Activated naive CD4-positive, alpha-beta T cell treated with anti-CD3 and anti-CD28 coated beads for 36 hours (primary cell): ENCODE measurements around the gene DIAPH2. TPM values are rescaled to one million over a fixed set of nuclear protein-coding genes. Genes with fewer than 3 reads are reported as not detected.

Source experiments
- CTCF ChIA-PET: fragments of 350-600 bp; sonication (Branson Sonifier 250); formaldehyde crosslinking; loops from one replicate; lab custom pipeline; 2021; ENCODE audit warnings: antibody characterized with exemption; lab: Charles Lee
- DNase-seq: peaks from one replicate; pipeline ENCODE4 v3.0.0-alpha.2; 2020
- H3K27ac Mint-ChIP-seq: one replicate; pipeline ENCODE4 v1.8.0; 2021; ENCODE audit warnings: mild to moderate bottlenecking, mixed read lengths
- H3K27me3 Mint-ChIP-seq: one replicate; pipeline ENCODE4 v1.8.0; 2021; ENCODE audit warnings: low read depth, mixed read lengths
- H3K36me3 Mint-ChIP-seq: one replicate; pipeline ENCODE4 v1.8.0; 2021; ENCODE audit warnings: low read depth, mixed read lengths
- H3K4me1 Mint-ChIP-seq: one replicate; pipeline ENCODE4 v1.8.0; 2021; ENCODE audit warnings: low read depth, mixed read lengths
- H3K4me3 Mint-ChIP-seq: one replicate; pipeline ENCODE4 v1.8.0; 2021; ENCODE audit warnings: mild to moderate bottlenecking, moderate library complexity, mixed read lengths
- H3K9me3 Mint-ChIP-seq: one replicate; pipeline ENCODE4 v1.8.0; 2021; ENCODE audit warnings: mixed read lengths
- intact Hi-C: fragments of 100-400 bp; cut with micrococcal nuclease; formaldehyde crosslinking; loops from one replicate; pipeline ENCODE4 v1.15.1; 2023
- total RNA-seq, 2 experiments: library from RNA; stranded (reverse); gene quantifications; one replicate each; pipeline ENCODE4 v1.2.3, GENCODE V29; 2021

Gene DIAPH2
- total RNA-seq, 2 experiments from 2014 or later = 9.3 to 9.4 TPM

- DNase-seq = no peak
- Mint-ChIP-seq H3K36me3 (no peaks in the 10 kb centered on the region), H3K4me1 (no peaks in the 10 kb centered on the region), H3K27me3 (no peaks in the 10 kb centered on the region), H3K9me3 (no peaks in the 10 kb centered on the region), H3K27ac (no peak overlapping the region), H3K4me3 (no peak overlapping the region)
- CTCF ChIA-PET = no interaction called here
- intact Hi-C loops = no loop called here
Observed at GRCh38 chrX:97628326-97628725, 943.7 kb downstream of the DIAPH2 start.

- intact Hi-C loops = no loop called here
- Mint-ChIP-seq H3K4me1 (no peaks in the 10 kb centered on the region), H3K27me3 (no peaks in the 10 kb centered on the region), H3K27ac (no peak overlapping the region), H3K9me3 (no peaks in the 10 kb centered on the region), H3K36me3 (no peaks in the 10 kb centered on the region), H3K4me3 (no peak overlapping the region)
- DNase-seq = no peak
- CTCF ChIA-PET = no interaction called here
Observed at GRCh38 chrX:97628807-97629596, 944.4 kb downstream of the DIAPH2 start.

GRCh38 chrX:97629597-97629985 is 944.9 kb downstream of the DIAPH2 start:
- no peak overlapping the region for H3K27ac Mint-ChIP-seq
- no peaks in the 10 kb centered on the region for H3K36me3 Mint-ChIP-seq
- H3K4me1 Mint-ChIP-seq = no peaks in the 10 kb centered on the region
- intact Hi-C loops = no loop called here
- H3K9me3 Mint-ChIP-seq = no peaks in the 10 kb centered on the region
- no peak for DNase-seq
- CTCF ChIA-PET = no interaction called here
- H3K27me3 Mint-ChIP-seq = no peaks in the 10 kb centered on the region
- no peak overlapping the region for H3K4me3 Mint-ChIP-seq

GRCh38 chrX:97633798-97634197 is 949.2 kb downstream of the DIAPH2 start:
- H3K27ac Mint-ChIP-seq = no peak overlapping the region
- no peaks in the 10 kb centered on the region for H3K9me3 Mint-ChIP-seq
- no peaks in the 10 kb centered on the region for H3K36me3 Mint-ChIP-seq
- no peaks in the 10 kb centered on the region for H3K27me3 Mint-ChIP-seq
- CTCF ChIA-PET = no interaction called here
- no peak for DNase-seq
- intact Hi-C loops = no loop called here
- H3K4me3 Mint-ChIP-seq = no peak overlapping the region
- no peaks in the 10 kb centered on the region for H3K4me1 Mint-ChIP-seq

- Mint-ChIP-seq H3K9me3 (no peaks in the 10 kb centered on the region), H3K36me3 (no peaks in the 10 kb centered on the region), H3K27me3 (no peaks in the 10 kb centered on the region), H3K27ac (no peak overlapping the region), H3K4me1 (peaks cover 5% of the 10 kb centered on the region), H3K4me3 (no peak overlapping the region)
- CTCF ChIA-PET = interaction anchor here (0.6 kb wide), 1 partner anchor 99 kb away, joined by 4 read pairs; no protein-coding TSS in a partner anchor
- intact Hi-C loops = no loop called here
- DNase-seq = no peak
Observed at GRCh38 chrX:97636473-97637140, 952.0 kb downstream of the DIAPH2 start.

- DNase-seq = no peak
Observed at GRCh38 chrX:97637289-97637688, 952.6 kb downstream of the DIAPH2 start.

GRCh38 chrX:97638621-97639020 is 954.0 kb downstream of the DIAPH2 start:
- Mint-ChIP-seq H3K27ac (no peak overlapping the region), H3K36me3 (no peaks in the 10 kb centered on the region), H3K4me3 (no peak overlapping the region), H3K27me3 (no peaks in the 10 kb centered on the region), H3K4me1 (peaks cover 5% of the 10 kb centered on the region), H3K9me3 (no peaks in the 10 kb centered on the region)
- intact Hi-C loops = no loop called here
- CTCF ChIA-PET = no interaction called here
- DNase-seq = no peak

More at GRCh38 chrX:97637289-97637688, 952.6 kb downstream of the DIAPH2 start:
- H3K36me3 Mint-ChIP-seq = no peaks in the 10 kb centered on the region
- no peaks in the 10 kb centered on the region for H3K27me3 Mint-ChIP-seq
- H3K4me1 Mint-ChIP-seq = peaks cover 5% of the 10 kb centered on the region
- H3K9me3 Mint-ChIP-seq = no peaks in the 10 kb centered on the region
- no peak overlapping the region for H3K27ac Mint-ChIP-seq
- intact Hi-C loops = no loop called here
- no peak overlapping the region for H3K4me3 Mint-ChIP-seq
- CTCF ChIA-PET = no interaction called here

GRCh38 chrX:97639526-97639925 is 954.9 kb downstream of the DIAPH2 start:
- Mint-ChIP-seq H3K36me3 (no peaks in the 10 kb centered on the region), H3K4me1 (peaks cover 5% of the 10 kb centered on the region), H3K27me3 (no peaks in the 10 kb centered on the region), H3K9me3 (no peaks in the 10 kb centered on the region), H3K27ac (no peak overlapping the region), H3K4me3 (no peak overlapping the region)
- CTCF ChIA-PET = no interaction called here
- peak; percentile 6 for DNase-seq
- intact Hi-C loops = no loop called here

Other genes with a start within 250 kb of the DIAPH2 start
- under 1 TPM; 0.37 to 0.38 TPM for gene RPA4, start 199.1 kb downstream of the DIAPH2 start, total RNA-seq